ENCODE data around the gene CELSR1.

GRCh38 chr22:46363611-46364321 lies 173.7 kb downstream of the CELSR1 start:
- TF ChIP-seq, protein P1, sequence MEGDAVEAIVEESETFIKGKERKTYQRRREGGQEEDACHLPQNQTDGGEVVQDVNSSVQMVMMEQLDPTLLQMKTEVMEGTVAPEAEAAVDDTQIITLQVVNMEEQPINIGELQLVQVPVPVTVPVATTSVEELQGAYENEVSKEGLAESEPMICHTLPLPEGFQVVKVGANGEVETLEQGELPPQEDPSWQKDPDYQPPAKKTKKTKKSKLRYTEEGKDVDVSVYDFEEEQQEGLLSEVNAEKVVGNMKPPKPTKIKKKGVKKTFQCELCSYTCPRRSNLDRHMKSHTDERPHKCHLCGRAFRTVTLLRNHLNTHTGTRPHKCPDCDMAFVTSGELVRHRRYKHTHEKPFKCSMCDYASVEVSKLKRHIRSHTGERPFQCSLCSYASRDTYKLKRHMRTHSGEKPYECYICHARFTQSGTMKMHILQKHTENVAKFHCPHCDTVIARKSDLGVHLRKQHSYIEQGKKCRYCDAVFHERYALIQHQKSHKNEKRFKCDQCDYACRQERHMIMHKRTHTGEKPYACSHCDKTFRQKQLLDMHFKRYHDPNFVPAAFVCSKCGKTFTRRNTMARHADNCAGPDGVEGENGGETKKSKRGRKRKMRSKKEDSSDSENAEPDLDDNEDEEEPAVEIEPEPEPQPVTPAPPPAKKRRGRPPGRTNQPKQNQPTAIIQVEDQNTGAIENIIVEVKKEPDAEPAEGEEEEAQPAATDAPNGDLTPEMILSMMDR (IDR thresholded peaks at IDR 0.05), result no peak
- TF ChIP-seq ZFX (IDR thresholded peaks at IDR 0.05; ENCODE audit: borderline replicate concordance), result no peak

All from 22Rv1 (cell line).